K562 (cell line): Measurements from ENCODE around the gene PAQR6. TPM values are rescaled to one million over a fixed set of nuclear protein-coding genes. Genes with fewer than 3 reads are reported as not detected.

Experiments used
- ATAC-seq: fragments of 200-7000 bp; cut with Tn5 transposase; 3 replicates; pipeline ENCODE4 v1.9.1; 2020; ENCODE audit warnings: moderate library complexity
- BruUV-seq: library from RNA; stranded (reverse); fragments of 400-500 nt; replicated peaks from 2 replicates; lab custom pipeline; 2021; lab: Mats Ljungman, UMichigan
- CTCF ChIA-PET: fragments of 300-600 bp; formaldehyde crosslinking; extraction: SDS; loops from one replicate; lab custom pipeline; 2021; ENCODE audit warnings: low intra/inter-chr PET ratio; lab: Yijun Ruan, JAX
- POLR2A ChIA-PET: fragments of 300-600, 350-650 bp; sonication (Branson Sonifier 250); formaldehyde crosslinking; extraction: SDS; loops from one replicate; lab custom pipeline; 2021; ENCODE audit warnings: antibody characterized with exemption, inconsistent platforms; lab: Yijun Ruan, JAX
- DNase-seq, 4 experiments: peaks; one replicate each; pipeline versions ENCODE4 v3.0.0 to v3.0.0-alpha.2; 2011 to 2018; ENCODE audit warnings: low spot score in 3 of 4, mixed read lengths in 3 of 4; ENCODE audit errors: extremely low read depth in 1 of 4
- FAIRE-seq: peaks from 2 replicates; lab custom pipeline; 2011; peaks lifted over from hg19 to GRCh38; lab: Jason Lieb, UNC
- H2AFZ ChIP-seq: 2 replicates; pipeline ENCODE4 v1.6.0; 2011; ENCODE audit warnings: low read depth, low read length, control low read depth, inconsistent platforms
- H3K27ac ChIP-seq: fragments of 200-600 bp; 3 replicates; pipeline ENCODE4 v1.8.0; 2011; ENCODE audit warnings: low read depth, mild to moderate bottlenecking, control low read depth, inconsistent platforms, low read length, moderate library complexity, mixed read lengths; ENCODE audit errors: extremely low read depth
- H3K27me3 ChIP-seq, 2 experiments: fragments of 300-600 bp in 1 of 2; 2 replicates in 1 of 2; 3 replicates in 1 of 2; pipeline versions ENCODE4 v1.6.0 to v1.8.0; 2011; ENCODE audit warnings: inconsistent platforms in 2 of 2, low read length in 2 of 2, mild to moderate bottlenecking in 1 of 2, mixed read lengths in 1 of 2, moderate library complexity in 1 of 2; ENCODE audit not compliant: control insufficient read depth in 2 of 2, insufficient read depth in 2 of 2
- H3K36me3 ChIP-seq: fragments of 300-600 bp; 3 replicates; pipeline ENCODE4 v1.8.0; 2011; ENCODE audit warnings: mild to moderate bottlenecking, low read length, inconsistent platforms; ENCODE audit not compliant: control insufficient read depth, insufficient read depth
- H3K4me1 ChIP-seq, 2 experiments: fragments of 200-600 bp in 1 of 2; replicated peaks in 1 of 2; 2 replicates in 1 of 2; 3 replicates in 1 of 2; pipeline versions ENCODE4 v1.5.1 to v1.8.0; 2011; ENCODE audit warnings: inconsistent platforms in 2 of 2, low read length in 2 of 2, mild to moderate bottlenecking in 1 of 2, mixed read lengths in 1 of 2, moderate library complexity in 1 of 2; ENCODE audit not compliant: control insufficient read depth in 2 of 2, insufficient read depth in 2 of 2
- H3K4me2 ChIP-seq: 2 replicates; pipeline ENCODE4 v1.6.1; 2011; ENCODE audit warnings: low read length, control low read depth, inconsistent platforms, mixed read lengths; ENCODE audit not compliant: insufficient read depth
- H3K4me3 ChIP-seq: fragments of 200-600 bp; sonication (generic), shearing (Covaris generic); 2 replicates; pipeline ENCODE4 v1.5.1; 2016; ENCODE audit warnings: control low read depth, inconsistent platforms
- H3K79me2 ChIP-seq: fragments of 200-600 bp; 3 replicates; pipeline ENCODE4 v1.8.0; 2011; ENCODE audit warnings: low read length, inconsistent platforms; ENCODE audit not compliant: control insufficient read depth, insufficient read depth
- H3K9ac ChIP-seq, 2 experiments: 2 replicates each; pipeline versions ENCODE4 v1.6.0 to v1.6.1; 2011; ENCODE audit warnings: low read depth in 2 of 2, low read length in 2 of 2, control low read depth in 1 of 2, inconsistent platforms in 1 of 2, mild to moderate bottlenecking in 1 of 2, mixed read lengths in 1 of 2; ENCODE audit not compliant: insufficient read depth in 1 of 2
- H3K9me1 ChIP-seq: one replicate; pipeline ENCODE4 v1.6.0; 2011; ENCODE audit warnings: inconsistent platforms, mild to moderate bottlenecking, low read length, moderate library complexity; ENCODE audit not compliant: control insufficient read depth, insufficient read depth
- H3K9me3 ChIP-seq: replicated peaks from 2 replicates; pipeline ENCODE4 v1.5.1; 2011; ENCODE audit warnings: low read depth, low read length, inconsistent platforms; ENCODE audit not compliant: control insufficient read depth, insufficient read depth
- H4K20me1 ChIP-seq: replicated peaks from 2 replicates; pipeline ENCODE4 v1.6.1; 2011; ENCODE audit warnings: low read length, inconsistent platforms, mixed read lengths; ENCODE audit not compliant: control insufficient read depth, insufficient read depth
- ATF2 ChIP-seq: sonication (generic); formaldehyde crosslinking; IDR thresholded peaks from 2 replicates; pipeline ENCODE4 v1.8.1; 2022; ENCODE audit warnings: missing genetic modification reagents
- POLR2G ChIP-seq: fragments of 200-400 bp; formaldehyde crosslinking; IDR thresholded peaks from 2 replicates; pipeline ENCODE4 v1.6.1; 2017; ENCODE audit warnings: low read depth, mild to moderate bottlenecking, antibody characterized with exemption, low read length, moderate library complexity
- WGBS: fragments of 100-300 bp; shearing (Covaris generic); methylation state at CpG from one replicate; pipeline ENCODE4 v1.1.6; 2016; ENCODE audit warnings: low coverage, mixed read lengths; ENCODE audit not compliant: insufficient coverage; ENCODE audit errors: missing lambda C conversion rate; 5-methylcytosine and 5-hydroxymethylcytosine counted together
- in situ Hi-C: fragments of 300-500 bp; cut with MboI; formaldehyde crosslinking; loops from 4 replicates; pipeline ENCODE4 v1.15.0; 2018; ENCODE audit warnings: inconsistent platforms, mixed read lengths
- intact Hi-C: fragments of 100-400 bp; cut with micrococcal nuclease; formaldehyde crosslinking; loops from 2 replicates; pipeline ENCODE4 v1.14.2; 2022
- polyA plus RNA-seq, 8 experiments: library from polyadenylated mRNA; depleted of rRNA in 4 of 8; stranded (reverse) in 5 of 8; unstranded in 3 of 8; fragments of >200 nt; fragmentation: Nextera tagmentation in 2 of 8; fragmentation: Illumina TruSeq in 1 of 8; extraction: Ambion mirVana in 2 of 8; extraction: Trizol in 1 of 8; gene quantifications; 2 replicates each; pipeline versions ENCODE4 v1.2.1 to v1.2.3, GENCODE V29; 2011 to 2014; ENCODE audit warnings: inconsistent platforms in 1 of 8, missing spikeins in 1 of 8
- total RNA-seq, 7 experiments: library from RNA; depleted of rRNA in 6 of 7; stranded (reverse); fragments of >200 nt in 6 of 7; fragmentation: Illumina TruSeq in 2 of 7; extraction: Trizol in 2 of 7; gene quantifications; 2 replicates each; pipeline versions ENCODE4 v1.2.1 to v1.2.3, GENCODE V29; 2011 to 2021; ENCODE audit warnings: low replicate concordance in 1 of 7

The PAQR6 gene
- total and polyA plus RNA-seq, 9 of the 15 experiments (the other 6 are each of a cell fraction or from before 2014, with no cell fraction given): 0.07 to 1.8 (median 0.62) TPM

- ChIA-PET POLR2A (interaction anchor here (0.6 to 0.8 kb wide), 2 partner anchors 9 to 94 kb away, joined by 3 read pairs; no protein-coding TSS in a partner anchor), CTCF (no interaction called here)
- DNase-seq: no peak
- no peak overlapping the region for H3K4me3 ChIP-seq
- H3K9ac ChIP-seq: 0 out of 4 replicates have a peak overlapping the region, but pooled peaks of 1 of the 2 experiments have one; percentile 22
- no peaks in the 10 kb centered on the region for H3K9me3 ChIP-seq
- H3K36me3 ChIP-seq: peaks cover 47% of the 10 kb centered on the region; the same call in 2 of the 3 replicates
- TF ChIP-seq ATF2 (CRISPR knock-in tag): no peak
- peak; percentile 25; the same call in 1 of the 2 replicates for TF ChIP-seq POLR2G
- intact Hi-C loops: no loop called here
- H3K9me1 ChIP-seq: no peaks in the 10 kb centered on the region
- no peaks in the 10 kb centered on the region for H3K79me2 ChIP-seq
- H3K4me2 ChIP-seq: no peak overlapping the region
- 93% methylated on average over 11 of the region's 12 CpGs for WGBS
- no peak for FAIRE-seq
- H4K20me1 ChIP-seq: no peaks in the 10 kb centered on the region
- H2AFZ ChIP-seq: no peak overlapping the region
- ATAC-seq: no peak
- H3K27ac ChIP-seq: no peak overlapping the region
- no peaks in the 10 kb centered on the region for H3K27me3 ChIP-seq
- in situ Hi-C loops: no loop called here
- H3K4me1 ChIP-seq: peaks cover 6 to 11% of the 10 kb centered on the region in 2 experiments; a peak in 4 of 5 replicates
- BruUV-seq: no TSS peak
Observed at GRCh38 chr1:156236164-156236563, 11.7 kb downstream of the PAQR6 start.
